Measurements from ENCODE around the gene SNCB. TPM values are rescaled to one million over a fixed set of nuclear protein-coding genes. Genes with fewer than 3 reads are reported as not detected.

SNCB gene
- total RNA-seq, 1 experiment from 2014 or later, result 6.8 TPM

- peak overlapping the region; percentile 38; the same call in 1 of the 2 replicates for H3K4me3 Mint-ChIP-seq
- peaks cover 6% of the 10 kb centered on the region for H3K4me1 Mint-ChIP-seq
- no peak for TF ChIP-seq TP53 (CRISPR knock-in tag; IDR thresholded peaks at IDR 0.05)
- no peak for TF ChIP-seq ERG (CRISPR knock-in tag; IDR thresholded peaks at IDR 0.05)
- TF ChIP-seq TCF7 (CRISPR knock-in tag; IDR thresholded peaks at IDR 0.05; ENCODE audit: low read depth), result no peak
- no peak for TF ChIP-seq ZNF671 (CRISPR knock-in tag; IDR thresholded peaks at IDR 0.05)
- no peak for TF ChIP-seq ESRRA (CRISPR knock-in tag; IDR thresholded peaks at IDR 0.05; ENCODE audit: borderline replicate concordance)
- TF ChIP-seq FOXJ3 (CRISPR knock-in tag; IDR thresholded peaks at IDR 0.05; ENCODE audit: borderline replicate concordance), result no peak
- no peak for TF ChIP-seq ZNF416 (CRISPR knock-in tag; IDR thresholded peaks at IDR 0.05)
- no peak for TF ChIP-seq RELA (CRISPR knock-in tag; IDR thresholded peaks at IDR 0.05; ENCODE audit: borderline replicate concordance)
- no peak for TF ChIP-seq AFF4 (CRISPR knock-in tag; IDR thresholded peaks at IDR 0.05; ENCODE audit: borderline replicate concordance)
- H3K36me3 Mint-ChIP-seq, result no peaks in the 10 kb centered on the region
- ChIA-PET CTCF (interaction anchor here (0.7 to 1.2 kb wide), 3 partner anchors 12 to 259 kb away, joined by 3 to 4 read pairs (median 3); partner anchors contain the start of genes EIF4E1B and SNCB), POLR2A (no interaction called here)
- no peak for ATAC-seq
- no peak for DNase-seq (ENCODE audit: low spot score)
- no peak overlapping the region for H3K27ac Mint-ChIP-seq
- H3K9me3 Mint-ChIP-seq, result no peaks in the 10 kb centered on the region
- H3K27me3 Mint-ChIP-seq (ENCODE audit: low read depth), result peaks cover 69% of the 10 kb centered on the region
Observed at GRCh38 chr5:176618783-176619182, 11.6 kb downstream of the SNCB start.

DNA sequence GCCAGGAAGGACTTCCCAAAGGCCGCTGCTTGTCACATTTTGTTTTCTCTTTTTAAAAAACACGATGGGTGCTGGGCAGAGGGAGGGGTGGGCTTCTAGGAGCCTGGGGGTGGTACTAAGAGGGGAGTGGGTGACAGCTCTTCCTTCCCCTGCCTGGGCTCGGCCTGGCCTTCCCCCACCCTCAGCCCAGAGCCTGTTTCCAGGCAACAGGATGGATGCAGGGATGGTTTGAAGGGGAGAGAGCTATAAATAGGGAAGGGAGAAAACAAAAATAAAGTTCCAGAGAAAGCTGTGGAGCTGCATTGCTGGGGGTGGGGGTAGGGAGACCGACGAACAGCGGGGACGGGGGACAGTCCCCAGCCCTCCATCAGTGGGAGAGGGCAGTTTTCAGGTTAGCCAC is 13.8 kb downstream of the SNCB start:
- no peak for TF ChIP-seq E2F4 (CRISPR knock-in tag; IDR thresholded peaks at IDR 0.05; ENCODE audit: borderline replicate concordance, low read depth)
- TF ChIP-seq EMX1 (CRISPR knock-in tag; IDR thresholded peaks at IDR 0.05), result no peak
- TF ChIP-seq RORB (CRISPR knock-in tag; IDR thresholded peaks at IDR 0.05), result no peak
- TF ChIP-seq ATF2 (CRISPR knock-in tag; IDR thresholded peaks at IDR 0.05; ENCODE audit: borderline replicate concordance, low read depth), result no peak
- TF ChIP-seq RELA (CRISPR knock-in tag; IDR thresholded peaks at IDR 0.05; ENCODE audit: borderline replicate concordance), result no peak
- no peak for TF ChIP-seq ZNF423 (CRISPR knock-in tag; IDR thresholded peaks at IDR 0.05)
- no peak for TF ChIP-seq FOXK1 (CRISPR knock-in tag; IDR thresholded peaks at IDR 0.05)
- TF ChIP-seq, protein P1, sequence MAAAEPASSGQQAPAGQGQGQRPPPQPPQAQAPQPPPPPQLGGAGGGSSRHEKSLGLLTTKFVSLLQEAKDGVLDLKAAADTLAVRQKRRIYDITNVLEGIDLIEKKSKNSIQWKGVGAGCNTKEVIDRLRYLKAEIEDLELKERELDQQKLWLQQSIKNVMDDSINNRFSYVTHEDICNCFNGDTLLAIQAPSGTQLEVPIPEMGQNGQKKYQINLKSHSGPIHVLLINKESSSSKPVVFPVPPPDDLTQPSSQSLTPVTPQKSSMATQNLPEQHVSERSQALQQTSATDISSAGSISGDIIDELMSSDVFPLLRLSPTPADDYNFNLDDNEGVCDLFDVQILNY (CRISPR knock-in tag; IDR thresholded peaks at IDR 0.05), result no peak
- TF ChIP-seq GTF2I (CRISPR knock-in tag; conservative IDR thresholded peaks at IDR 0.05), result no peak
- TF ChIP-seq ZNF121 (CRISPR knock-in tag; IDR thresholded peaks at IDR 0.05), result no peak
- TF ChIP-seq, protein P2, sequence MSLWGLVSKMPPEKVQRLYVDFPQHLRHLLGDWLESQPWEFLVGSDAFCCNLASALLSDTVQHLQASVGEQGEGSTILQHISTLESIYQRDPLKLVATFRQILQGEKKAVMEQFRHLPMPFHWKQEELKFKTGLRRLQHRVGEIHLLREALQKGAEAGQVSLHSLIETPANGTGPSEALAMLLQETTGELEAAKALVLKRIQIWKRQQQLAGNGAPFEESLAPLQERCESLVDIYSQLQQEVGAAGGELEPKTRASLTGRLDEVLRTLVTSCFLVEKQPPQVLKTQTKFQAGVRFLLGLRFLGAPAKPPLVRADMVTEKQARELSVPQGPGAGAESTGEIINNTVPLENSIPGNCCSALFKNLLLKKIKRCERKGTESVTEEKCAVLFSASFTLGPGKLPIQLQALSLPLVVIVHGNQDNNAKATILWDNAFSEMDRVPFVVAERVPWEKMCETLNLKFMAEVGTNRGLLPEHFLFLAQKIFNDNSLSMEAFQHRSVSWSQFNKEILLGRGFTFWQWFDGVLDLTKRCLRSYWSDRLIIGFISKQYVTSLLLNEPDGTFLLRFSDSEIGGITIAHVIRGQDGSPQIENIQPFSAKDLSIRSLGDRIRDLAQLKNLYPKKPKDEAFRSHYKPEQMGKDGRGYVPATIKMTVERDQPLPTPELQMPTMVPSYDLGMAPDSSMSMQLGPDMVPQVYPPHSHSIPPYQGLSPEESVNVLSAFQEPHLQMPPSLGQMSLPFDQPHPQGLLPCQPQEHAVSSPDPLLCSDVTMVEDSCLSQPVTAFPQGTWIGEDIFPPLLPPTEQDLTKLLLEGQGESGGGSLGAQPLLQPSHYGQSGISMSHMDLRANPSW (CRISPR knock-in tag; conservative IDR thresholded peaks at IDR 0.05; ENCODE audit: low read depth), result no peak
- no peak for TF ChIP-seq TEAD4 (CRISPR knock-in tag; IDR thresholded peaks at IDR 0.05)

More for the DNA sequence above, 13.8 kb downstream of the SNCB start:
- H3K27me3 Mint-ChIP-seq (ENCODE audit: low read depth), result peaks cover 71% of the 10 kb centered on the region
- no peak overlapping the region for H3K27ac Mint-ChIP-seq
- ChIA-PET POLR2A (no interaction called here), CTCF (no interaction called here)
- H3K4me3 Mint-ChIP-seq, result no peak overlapping the region
- H3K9me3 Mint-ChIP-seq, result no peaks in the 10 kb centered on the region
- ATAC-seq (no peak), DNase-seq (ENCODE audit: low spot score) (no peak)
- H3K4me1 Mint-ChIP-seq, result peaks cover 15% of the 10 kb centered on the region
- no peaks in the 10 kb centered on the region for H3K36me3 Mint-ChIP-seq
